H1 (cell line): ENCODE data around the gene CSF3R. TPM values are rescaled to one million over a fixed set of nuclear protein-coding genes. Genes with fewer than 3 reads are reported as not detected.

Source experiments
- CTCF ChIA-PET: fragments of 300-600 bp; sonication (Branson Sonifier 250); formaldehyde crosslinking; loops from one replicate; lab custom pipeline; 2021; ENCODE audit not compliant: partially characterized antibody; lab: Charles Lee
- POLR2A ChIA-PET: fragments of 300-600 bp; sonication (Branson Sonifier 250); formaldehyde crosslinking; loops from one replicate; lab custom pipeline; 2021; ENCODE audit warnings: inconsistent platforms; ENCODE audit not compliant: partially characterized antibody; lab: Charles Lee
- DNase-seq, 2 experiments: peaks; one replicate each; pipeline versions ENCODE4 v3.0.0 to v3.0.0-alpha.2; 2010 to 2022; ENCODE audit warnings: low spot score in 2 of 2, low read depth in 1 of 2, mixed read lengths in 1 of 2
- FAIRE-seq: peaks from 2 replicates; lab custom pipeline; 2011; peaks lifted over from hg19 to GRCh38; lab: Jason Lieb, UNC
- H2AFZ ChIP-seq: 2 replicates; pipeline ENCODE4 v1.8.1; 2012; ENCODE audit warnings: low read length, inconsistent platforms
- H2AK5ac ChIP-seq: 2 replicates; pipeline ENCODE4 v1.6.1; 2013; ENCODE audit warnings: low read depth, low read length
- H2BK120ac ChIP-seq: replicated peaks from 2 replicates; pipeline ENCODE3; 2013; ENCODE audit warnings: low read depth, low read length, inconsistent platforms
- H2BK12ac ChIP-seq: 2 replicates; pipeline ENCODE4 v1.6.1; 2013; ENCODE audit warnings: low read depth, low read length
- H2BK15ac ChIP-seq: 2 replicates; pipeline ENCODE4 v1.6.1; 2013; ENCODE audit warnings: low read length
- H2BK20ac ChIP-seq: 2 replicates; pipeline ENCODE4 v1.6.1; 2013; ENCODE audit warnings: low read length
- H2BK5ac ChIP-seq: 2 replicates; pipeline ENCODE4 v1.6.1; 2013; ENCODE audit warnings: low read depth, low read length
- H3K14ac ChIP-seq: 2 replicates; pipeline ENCODE4 v1.6.1; 2013; ENCODE audit warnings: inconsistent platforms; ENCODE audit not compliant: insufficient read length
- H3K18ac ChIP-seq: 2 replicates; pipeline ENCODE4 v1.6.1; 2013; ENCODE audit warnings: low read length; ENCODE audit errors: extremely low read depth
- H3K23ac ChIP-seq: 2 replicates; pipeline ENCODE4 v1.6.1; 2013; ENCODE audit warnings: inconsistent platforms; ENCODE audit not compliant: insufficient read length
- H3K23me2 ChIP-seq: 2 replicates; pipeline ENCODE4 v1.6.1; 2013; ENCODE audit warnings: low read depth, low read length
- H3K27ac ChIP-seq: 2 replicates; pipeline ENCODE4 v1.6.1; 2011; ENCODE audit warnings: low read depth, low read length, inconsistent platforms
- H3K27me3 ChIP-seq, 4 experiments: replicated peaks in 1 of 4; 1 replicate in 1 of 4; 2 replicates in 3 of 4; pipeline versions ENCODE4 v1.6.1 to v1.8.1; 2011 to 2013; ENCODE audit warnings: low read length in 3 of 4, mild to moderate bottlenecking in 3 of 4, inconsistent platforms in 2 of 4, mixed read lengths in 2 of 4, moderate library complexity in 1 of 4; ENCODE audit not compliant: control insufficient read depth in 3 of 4, insufficient read depth in 3 of 4; ENCODE audit errors: extremely low read depth in 1 of 4
- H3K36me3 ChIP-seq, 4 experiments: 2 replicates each; pipeline versions ENCODE4 v1.6.1 to v1.8.1; 2011 to 2013; ENCODE audit warnings: mild to moderate bottlenecking in 4 of 4, low read length in 3 of 4, moderate library complexity in 2 of 4, control low read depth in 1 of 4, inconsistent platforms in 1 of 4; ENCODE audit not compliant: insufficient read depth in 4 of 4, control insufficient read depth in 2 of 4
- H3K4ac ChIP-seq: replicated peaks from 2 replicates; pipeline ENCODE3; 2013; ENCODE audit warnings: low read length, low read depth, mixed read lengths, inconsistent platforms; ENCODE audit not compliant: insufficient read length
- H3K4me1 ChIP-seq, 4 experiments: replicated peaks in 1 of 4; 1 replicate in 1 of 4; 2 replicates in 3 of 4; pipeline versions ENCODE4 v1.6.1 to v1.8.1; 2011 to 2013; ENCODE audit warnings: low read length in 3 of 4, inconsistent platforms in 2 of 4, mixed read lengths in 1 of 4; ENCODE audit not compliant: insufficient read depth in 4 of 4, control insufficient read depth in 3 of 4
- H3K4me2 ChIP-seq, 2 experiments: 2 replicates each; pipeline versions ENCODE4 v1.6.1 to v1.8.1; 2011 to 2013; ENCODE audit warnings: low read depth in 2 of 2, low read length in 2 of 2, control low read depth in 1 of 2, inconsistent platforms in 1 of 2, mild to moderate bottlenecking in 1 of 2; ENCODE audit not compliant: insufficient read depth in 1 of 2
- H3K4me3 ChIP-seq, 4 experiments: fragments of 200-600, 300-600 bp in 1 of 4; sonication (generic), shearing (Covaris generic), sonication (Bioruptor Twin) in 1 of 4; 2 replicates each; pipeline versions ENCODE4 v1.5.1 to v1.8.1; 2011 to 2016; ENCODE audit warnings: low read length in 4 of 4, low read depth in 3 of 4, control low read depth in 2 of 4, inconsistent platforms in 2 of 4, mild to moderate bottlenecking in 2 of 4, mixed read lengths in 1 of 4, moderate library complexity in 1 of 4; ENCODE audit not compliant: insufficient read depth in 2 of 4; ENCODE audit errors: extremely low read depth in 1 of 4
- H3K56ac ChIP-seq: replicated peaks from 2 replicates; pipeline ENCODE3; 2013; ENCODE audit warnings: low read depth, mild to moderate bottlenecking, mixed read lengths, low read length, inconsistent platforms; ENCODE audit not compliant: insufficient read length
- H3K79me1 ChIP-seq: 2 replicates; pipeline ENCODE4 v1.6.1; 2013; ENCODE audit warnings: low read depth, low read length, control low read depth
- H3K79me2 ChIP-seq, 2 experiments: 2 replicates each; pipeline versions ENCODE4 v1.6.1 to v1.8.1; 2012 to 2013; ENCODE audit warnings: low read length in 2 of 2, mild to moderate bottlenecking in 2 of 2, inconsistent platforms in 1 of 2; ENCODE audit not compliant: insufficient read depth in 2 of 2, control insufficient read depth in 1 of 2
- H3K9ac ChIP-seq, 4 experiments: replicated peaks in 1 of 4; 1 replicate in 1 of 4; 2 replicates in 3 of 4; pipeline versions ENCODE4 v1.6.1 to v1.8.1; 2011 to 2013; ENCODE audit warnings: low read depth in 3 of 4, low read length in 3 of 4, control low read depth in 2 of 4, mild to moderate bottlenecking in 2 of 4, moderate library complexity in 2 of 4, inconsistent platforms in 1 of 4; ENCODE audit errors: extremely low read depth in 1 of 4
- H3K9me3 ChIP-seq, 2 experiments: 2 replicates each; pipeline versions ENCODE4 v1.6.1 to v1.8.1; 2012 to 2013; ENCODE audit warnings: mild to moderate bottlenecking in 2 of 2, moderate library complexity in 2 of 2, control low read depth in 1 of 2, inconsistent platforms in 1 of 2, low read depth in 1 of 2, low read length in 1 of 2, mixed read lengths in 1 of 2; ENCODE audit not compliant: insufficient read depth in 2 of 2
- H4K20me1 ChIP-seq, 2 experiments: replicated peaks in 1 of 2; 2 replicates each; pipeline versions ENCODE3 to v1.8.1; 2011 to 2013; ENCODE audit warnings: inconsistent platforms in 2 of 2, low read length in 2 of 2, mild to moderate bottlenecking in 1 of 2; ENCODE audit not compliant: insufficient read depth in 2 of 2, control insufficient read depth in 1 of 2
- H4K5ac ChIP-seq: 2 replicates; pipeline ENCODE4 v1.6.1; 2013; ENCODE audit warnings: low read length, low read depth, mixed read lengths, inconsistent platforms; ENCODE audit not compliant: insufficient read length
- H4K8ac ChIP-seq: 2 replicates; pipeline ENCODE4 v1.8.0; 2013; ENCODE audit warnings: mild to moderate bottlenecking, moderate library complexity, low read length, inconsistent platforms; ENCODE audit not compliant: insufficient read depth; ENCODE audit errors: extremely low read depth
- H4K91ac ChIP-seq: replicated peaks from 2 replicates; pipeline ENCODE3; 2013; ENCODE audit warnings: low read length, mixed read lengths, inconsistent platforms; ENCODE audit not compliant: insufficient read length
- ATF3 ChIP-seq: IDR thresholded peaks from 2 replicates; pipeline ENCODE4 v1.6.1; 2011; ENCODE audit warnings: low read depth, mild to moderate bottlenecking, low read length; ENCODE audit not compliant: insufficient read depth
- CBX5 ChIP-seq: fragments of 300-800, 300-1000 bp; sonication (generic); IDR thresholded peaks from 2 replicates; pipeline ENCODE4 v1.7.1; 2016; ENCODE audit warnings: antibody characterized with exemption, low read length, low read depth
- HDAC2 ChIP-seq, 2 experiments: fragments of 300-600 bp in 1 of 2; sonication (generic) in 1 of 2; IDR thresholded peaks; 2 replicates each; pipeline ENCODE4 v1.6.1; 2011 to 2012; ENCODE audit warnings: low read depth in 2 of 2, low read length in 2 of 2, mild to moderate bottlenecking in 2 of 2, moderate library complexity in 2 of 2, borderline replicate concordance in 1 of 2, inconsistent platforms in 1 of 2
- HDAC6 ChIP-seq: IDR thresholded peaks from one replicate; pipeline ENCODE4 v1.7.1; 2012; ENCODE audit warnings: low read depth, mild to moderate bottlenecking, inconsistent platforms, low read length, moderate library complexity
- KDM1A ChIP-seq: fragments of 200-600, 300-600 bp; sonication (generic); IDR thresholded peaks from 2 replicates; pipeline ENCODE4 v1.7.1; 2016; ENCODE audit warnings: mild to moderate bottlenecking, low read length, borderline replicate concordance
- KDM5A ChIP-seq: fragments of 200-600 bp; IDR thresholded peaks from 2 replicates; pipeline ENCODE4 v1.7.1; 2012; ENCODE audit warnings: mild to moderate bottlenecking, low read length, inconsistent platforms, mixed read lengths
- MAX ChIP-seq: IDR thresholded peaks from 2 replicates; pipeline ENCODE4 v1.6.1; 2012; ENCODE audit warnings: inconsistent platforms
- POLR2A ChIP-seq, 2 experiments: IDR thresholded peaks; 1 replicate in 1 of 2; 2 replicates in 1 of 2; pipeline ENCODE4 v1.6.1; 2011; ENCODE audit warnings: low read depth in 2 of 2, low read length in 2 of 2, mild to moderate bottlenecking in 2 of 2; ENCODE audit errors: control extremely low read depth in 1 of 2
- POLR2AphosphoS5 ChIP-seq: IDR thresholded peaks from 2 replicates; pipeline ENCODE4 v1.6.1; 2011; ENCODE audit warnings: low read depth, low read length
- SIX5 ChIP-seq: IDR thresholded peaks from 2 replicates; pipeline ENCODE4 v1.6.1; 2011; ENCODE audit warnings: mild to moderate bottlenecking, low read depth, low read length
- SP1 ChIP-seq: IDR thresholded peaks from 2 replicates; pipeline ENCODE4 v1.6.1; 2011; ENCODE audit warnings: low read depth, low read length
- SRF ChIP-seq: IDR thresholded peaks from 2 replicates; pipeline ENCODE4 v1.6.1; 2011; ENCODE audit warnings: mild to moderate bottlenecking, low read depth, low read length, moderate library complexity
- TAF1 ChIP-seq: IDR thresholded peaks from 2 replicates; pipeline ENCODE4 v1.6.1; 2011; ENCODE audit warnings: mild to moderate bottlenecking, low read depth, low read length
- TBP ChIP-seq: IDR thresholded peaks from 2 replicates; pipeline ENCODE4 v1.6.1; 2011; ENCODE audit warnings: low read depth, low read length, improper control_type of control experiment
- WGBS, 2 experiments: shearing (Covaris generic) in 1 of 2; methylation state at CpG; one replicate each; pipeline versions ENCODE4 v1.1.6 to v1.1.7; 2013 to 2015; ENCODE audit warnings: low lambda C conversion rate in 2 of 2, mixed read lengths in 2 of 2, inconsistent platforms in 1 of 2, low coverage in 1 of 2, missing lambda C conversion rate in 1 of 2; ENCODE audit not compliant: insufficient replicate concordance in 2 of 2, insufficient coverage in 1 of 2, insufficient read length in 1 of 2; ENCODE audit errors: extremely low coverage in 1 of 2, missing lambda C conversion rate in 1 of 2; 5-methylcytosine and 5-hydroxymethylcytosine counted together
- polyA plus RNA-seq, 7 experiments: library from polyadenylated mRNA; depleted of rRNA in 3 of 7; stranded (reverse) in 5 of 7; unstranded in 2 of 7; fragments of >200 nt in 5 of 7; fragments of 200-250 nt in 2 of 7; gene quantifications; 1 replicate in 5 of 7; 2 replicates in 1 of 7; 4 replicates in 1 of 7; pipeline versions ENCODE4 v1.2.1 to v1.2.3, GENCODE V29; 2011 to 2013; ENCODE audit warnings: missing spikeins in 2 of 7, mixed read lengths in 2 of 7
- total RNA-seq: library from RNA; stranded (reverse); fragmentation: NEBNext Ultra II Directional; extraction: Animal tissue kit (Norgen Biotek cat#: 25700); gene quantifications from 2 replicates; pipeline ENCODE4 v1.2.1, GENCODE V29; 2021

The CSF3R gene
- total and polyA plus RNA-seq, 2 of the 8 experiments (the other 6 are each of a cell fraction or from before 2014, with no cell fraction given): not detected

GRCh38 chr1:36458910-36459309 is 23.8 kb downstream of the CSF3R start:
- Histone ChIP-seq H2AFZ (no peak overlapping the region), H2BK15ac (no peak overlapping the region), H3K27me3 (no peaks in the 10 kb centered on the region), H3K36me3 (peaks cover 39 to 59% (median 56%) of the 10 kb centered on the region in 4 experiments), H4K5ac (no peak overlapping the region), H2BK20ac (no peak overlapping the region), H3K9ac (no peak overlapping the region), H2BK5ac (no peak overlapping the region), H3K4me3 (no peak overlapping the region), H2AK5ac (no peak overlapping the region), H3K4me2 (no peak overlapping the region), H3K79me1 (peaks cover 7% of the 10 kb centered on the region), H3K14ac (no peak overlapping the region), H3K4me1 (no peaks in the 10 kb centered on the region), H3K23me2 (peaks cover 4% of the 10 kb centered on the region; the same call in 1 of the 2 replicates), H2BK12ac (no peak overlapping the region), H3K4ac (no peak overlapping the region), H3K18ac (no peak overlapping the region), H4K20me1 (peaks cover 0 to 5% of the 10 kb centered on the region in 2 experiments), H2BK120ac (no peak overlapping the region), H4K91ac (no peak overlapping the region), H3K56ac (no peak overlapping the region), H3K79me2 (peaks cover 0 to 11% of the 10 kb centered on the region in 2 experiments; a peak in 2 of 4 replicates), H3K23ac (no peak overlapping the region), H4K8ac (no peak overlapping the region), H3K27ac (no peak overlapping the region), H3K9me3 (no peaks in the 10 kb centered on the region)
- no peak for FAIRE-seq
- CTCF ChIA-PET: interaction anchor here (2.5 kb wide), 1 partner anchor 10 kb away, joined by 11 read pairs; the partner anchor contains the start of gene OSCP1
- 84% methylated on average over 3 of the region's 3 CpGs; no CpG with 5 or more reads in 1 of the 2 experiments for WGBS, 2 experiments
- POLR2A ChIA-PET: interaction anchor here (0.8 to 2.8 kb wide), 3 partner anchors 8 to 58 kb away, joined by 3 to 10 read pairs (median 3); partner anchors contain the start of gene OSCP1
- DNase-seq: no peak
- no peak for TF ChIP-seq SRF
- TF ChIP-seq KDM5A: no peak
- TF ChIP-seq HDAC6: no peak
- no peak for TF ChIP-seq POLR2AphosphoS5
- TF ChIP-seq HDAC2 (IDR thresholded peaks at IDR 0.05; ENCODE audit: borderline replicate concordance in 1 of 2, low read depth in 2 of 2, low read length in 2 of 2): no peak
- no peak for TF ChIP-seq KDM1A
- TF ChIP-seq CBX5: no peak
- no peak for TF ChIP-seq SP1
- no peak for TF ChIP-seq MAX
- no peak for TF ChIP-seq POLR2A (IDR thresholded peaks at IDR 0.05; ENCODE audit: control extremely low read depth in 1 of 2, low read depth in 2 of 2, low read length in 2 of 2)
- no peak for TF ChIP-seq SIX5
- TF ChIP-seq TAF1: no peak
- no peak for TF ChIP-seq TBP
- no peak for TF ChIP-seq ATF3
